DND-41 (cell line): ENCODE measurements around the gene GNLY.

Experiments used
- EZH2 ChIP-seq: IDR thresholded peaks from 3 replicates; pipeline ENCODE4 v1.6.1; 2012; ENCODE audit warnings: borderline replicate concordance, low read depth, mild to moderate bottlenecking, moderate library complexity, low read length, inconsistent platforms; ENCODE audit not compliant: severe bottlenecking
- TF ChIP-seq, protein P1 (sequence below): IDR thresholded peaks from 2 replicates; pipeline ENCODE4 v1.5.1; 2012; ENCODE audit warnings: borderline replicate concordance, low read length, moderate library complexity, mild to moderate bottlenecking; ENCODE audit not compliant: poor library complexity, severe bottlenecking; ENCODE audit errors: extremely low read depth

DNA sequence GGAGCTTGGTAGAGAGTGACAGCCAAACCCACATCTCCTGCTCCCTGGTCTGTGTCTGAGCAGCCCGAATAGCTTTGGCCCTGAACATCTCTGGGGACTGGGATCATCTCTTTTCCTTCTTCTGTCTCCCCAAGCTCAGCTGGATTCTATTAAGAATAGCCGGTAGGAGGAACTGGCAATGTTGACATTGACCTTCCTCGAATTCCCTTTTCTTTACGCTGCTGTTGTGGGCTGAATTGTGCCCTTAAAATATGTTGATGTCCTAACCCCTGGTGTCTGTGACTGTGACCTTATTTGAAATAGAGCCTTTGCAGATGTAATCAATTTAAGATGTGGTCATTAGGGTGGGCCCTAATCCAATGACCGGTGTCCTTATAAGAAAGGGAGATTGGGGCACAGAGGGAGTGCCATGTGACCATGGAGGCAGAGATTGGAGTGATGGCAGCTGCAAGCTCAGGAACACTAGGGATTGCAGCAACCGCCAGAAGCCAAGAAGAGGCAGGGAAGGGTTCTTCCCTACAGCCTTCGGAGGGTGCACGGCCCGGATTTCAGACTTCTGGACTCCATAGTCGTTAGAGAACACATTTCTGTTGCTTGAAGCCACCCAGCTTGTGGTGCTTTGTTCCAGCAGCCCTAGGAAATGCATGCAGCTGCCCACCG is 20.3 kb upstream of the GNLY start:
- TF ChIP-seq, protein P1, sequence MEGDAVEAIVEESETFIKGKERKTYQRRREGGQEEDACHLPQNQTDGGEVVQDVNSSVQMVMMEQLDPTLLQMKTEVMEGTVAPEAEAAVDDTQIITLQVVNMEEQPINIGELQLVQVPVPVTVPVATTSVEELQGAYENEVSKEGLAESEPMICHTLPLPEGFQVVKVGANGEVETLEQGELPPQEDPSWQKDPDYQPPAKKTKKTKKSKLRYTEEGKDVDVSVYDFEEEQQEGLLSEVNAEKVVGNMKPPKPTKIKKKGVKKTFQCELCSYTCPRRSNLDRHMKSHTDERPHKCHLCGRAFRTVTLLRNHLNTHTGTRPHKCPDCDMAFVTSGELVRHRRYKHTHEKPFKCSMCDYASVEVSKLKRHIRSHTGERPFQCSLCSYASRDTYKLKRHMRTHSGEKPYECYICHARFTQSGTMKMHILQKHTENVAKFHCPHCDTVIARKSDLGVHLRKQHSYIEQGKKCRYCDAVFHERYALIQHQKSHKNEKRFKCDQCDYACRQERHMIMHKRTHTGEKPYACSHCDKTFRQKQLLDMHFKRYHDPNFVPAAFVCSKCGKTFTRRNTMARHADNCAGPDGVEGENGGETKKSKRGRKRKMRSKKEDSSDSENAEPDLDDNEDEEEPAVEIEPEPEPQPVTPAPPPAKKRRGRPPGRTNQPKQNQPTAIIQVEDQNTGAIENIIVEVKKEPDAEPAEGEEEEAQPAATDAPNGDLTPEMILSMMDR, result no peak
- TF ChIP-seq EZH2, result no peak
